Chondrocyte (in vitro differentiated cells): Measurements from ENCODE around the gene NAXD. TPM values are rescaled to one million over a fixed set of nuclear protein-coding genes. Genes with fewer than 3 reads are reported as not detected.

ENCODE experiments used
- DNase-seq: peaks from one replicate; pipeline ENCODE4 v3.0.0; 2021; ENCODE audit warnings: mixed read lengths, low spot score
- H3K27ac Mint-ChIP-seq: one replicate; pipeline ENCODE4 v1.8.0; 2021; ENCODE audit warnings: mild to moderate bottlenecking, moderate library complexity, mixed read lengths; ENCODE audit not compliant: unreplicated experiment
- H3K27me3 Mint-ChIP-seq: 2 replicates; pipeline ENCODE4 v1.8.0; 2021; ENCODE audit warnings: low read depth, mixed read lengths
- H3K36me3 Mint-ChIP-seq: 2 replicates; pipeline ENCODE4 v1.8.0; 2021; ENCODE audit warnings: low read depth, mixed read lengths
- H3K4me1 Mint-ChIP-seq: 2 replicates; pipeline ENCODE4 v1.8.0; 2021; ENCODE audit warnings: low read depth, mild to moderate bottlenecking, mixed read lengths
- H3K4me3 Mint-ChIP-seq: one replicate; pipeline ENCODE4 v1.8.0; 2021; ENCODE audit warnings: mild to moderate bottlenecking, moderate library complexity, mixed read lengths; ENCODE audit not compliant: unreplicated experiment
- H3K9me3 Mint-ChIP-seq: 2 replicates; pipeline ENCODE4 v1.8.0; 2021; ENCODE audit warnings: low read depth, mixed read lengths
- CTCF ChIP-seq: fragments of 200-600 bp; sonication (generic); IDR thresholded peaks from 2 replicates; pipeline ENCODE4 v1.5.0; 2021; ENCODE audit warnings: antibody characterized with exemption, mild to moderate bottlenecking, moderate library complexity
- total RNA-seq: library from RNA; stranded (reverse); gene quantifications from 3 replicates; pipeline ENCODE4 v1.2.1, GENCODE V29; 2021

NAXD gene
- total RNA-seq, 1 donor from 2014 or later: 27.1 TPM

GRCh38 chr13:110646442-110647364 is 31.4 kb downstream of the NAXD start:
- no peak overlapping the region for H3K4me3 Mint-ChIP-seq
- no peaks in the 10 kb centered on the region for H3K27me3 Mint-ChIP-seq
- no peaks in the 10 kb centered on the region for H3K9me3 Mint-ChIP-seq
- DNase-seq: peak; percentile 81
- no peak overlapping the region for H3K27ac Mint-ChIP-seq
- peaks cover 2% of the 10 kb centered on the region for H3K36me3 Mint-ChIP-seq
- TF ChIP-seq CTCF: no peak
- H3K4me1 Mint-ChIP-seq: peaks cover 3% of the 10 kb centered on the region

- no peak overlapping the region for H3K4me3 Mint-ChIP-seq
- peaks cover 3% of the 10 kb centered on the region for H3K4me1 Mint-ChIP-seq
- H3K27ac Mint-ChIP-seq: no peak overlapping the region
- no peaks in the 10 kb centered on the region for H3K27me3 Mint-ChIP-seq
- no peak for TF ChIP-seq CTCF
- no peaks in the 10 kb centered on the region for H3K9me3 Mint-ChIP-seq
- no peak for DNase-seq
- H3K36me3 Mint-ChIP-seq: peaks cover 2% of the 10 kb centered on the region
These were observed 32.0 kb downstream of the NAXD start for GRCh38 chr13:110647365-110647737.

GRCh38 chr13:110648146-110648819 is 32.9 kb downstream of the NAXD start:
- Mint-ChIP-seq H3K4me3 (no peak overlapping the region), H3K27ac (no peak overlapping the region), H3K4me1 (peaks cover 3% of the 10 kb centered on the region), H3K9me3 (no peaks in the 10 kb centered on the region), H3K36me3 (peaks cover 4% of the 10 kb centered on the region), H3K27me3 (no peaks in the 10 kb centered on the region)
- no peak for TF ChIP-seq CTCF
- DNase-seq: no peak

- no peaks in the 10 kb centered on the region for H3K9me3 Mint-ChIP-seq
These were observed 33.6 kb downstream of the NAXD start for GRCh38 chr13:110648848-110649421.

More at GRCh38 chr13:110648848-110649421, 33.6 kb downstream of the NAXD start:
- Mint-ChIP-seq H3K4me3 (no peak overlapping the region), H3K27me3 (no peaks in the 10 kb centered on the region), H3K36me3 (peaks cover 5% of the 10 kb centered on the region), H3K27ac (no peak overlapping the region), H3K4me1 (peaks cover 3% of the 10 kb centered on the region)
- DNase-seq: no peak
- TF ChIP-seq CTCF: no peak
